Measurements from ENCODE around the gene ARID5B. TPM values are rescaled to one million over a fixed set of nuclear protein-coding genes. Genes with fewer than 3 reads are reported as not detected.
A peak's percentile ranks its signal among the peaks of the same experiment; 100 is the strongest.

ARID5B gene
- polyA plus RNA-seq, 3 donors = 1.00 to 2.5 (median 1.5) TPM

- Histone ChIP-seq H3K27me3 (ENCODE audit: control insufficient read depth in 2 of 2, insufficient read depth in 2 of 2, low read length in 2 of 2) (no peaks in the 10 kb centered on the region), H3K4me3 (replicated peaks in 1 of 3; ENCODE audit: low read depth in 2 of 3, low read length in 3 of 3) (peak overlapping the region; percentile 31 to 79 (median 46)), H3K9ac (ENCODE audit: insufficient read depth, low read length, poor library complexity, severe bottlenecking) (peak overlapping the region; percentile 53), H3K9me3 (replicated peaks in 1 of 2; ENCODE audit: control insufficient read depth in 1 of 2, insufficient read depth in 1 of 2, low read length in 2 of 2) (no peaks in the 10 kb centered on the region), H2AFZ (ENCODE audit: insufficient read depth, low read depth, low read length, poor library complexity, severe bottlenecking) (peak overlapping the region; percentile 81), H4K20me1 (ENCODE audit: insufficient read depth, low read length) (no peaks in the 10 kb centered on the region), H3K79me2 (ENCODE audit: insufficient read depth, low read length) (peaks cover 14% of the 10 kb centered on the region), H3K4me1 (ENCODE audit: control insufficient read depth in 1 of 2, insufficient read depth in 2 of 2, low read length in 2 of 2) (peaks cover 34 to 39% of the 10 kb centered on the region in 2 donors), H3K27ac (ENCODE audit: low read depth in 1 of 2, low read length in 2 of 2) (peak overlapping the region; percentile 51 to 78), H3K4me2 (replicated peaks; ENCODE audit: extremely low read depth, low read length, poor library complexity, severe bottlenecking) (peak overlapping the region; percentile 77), H3K36me3 (replicated peaks in 1 of 2; ENCODE audit: control insufficient read depth in 1 of 2, insufficient read depth in 2 of 2, low read length in 2 of 2) (no peaks in the 10 kb centered on the region)
- TF ChIP-seq CTCF (IDR thresholded peaks at IDR 0.05) = no peak
- Mint-ChIP-seq H3K4me3 (peak overlapping the region; percentile 79 to 90), H3K27me3 (ENCODE audit: low read depth in 3 of 3) (peaks cover 0 to 2% (median 0%) of the 10 kb centered on the region in 3 donors), H3K27ac (peak overlapping the region; percentile 78 to 93 (median 88)), H3K4me1 (peaks cover 32% of the 10 kb centered on the region), H3K9me3 (peaks cover 0 to 2% (median 0%) of the 10 kb centered on the region in 7 donors), H3K36me3 (no peaks in the 10 kb centered on the region)
- WGBS (ENCODE audit: insufficient coverage) = 17% methylated on average over 6 of the region's 10 CpGs
- peak in 2 of 3 donors; percentile 58 to 59 for DNase-seq
- intact Hi-C loops (cut with micrococcal nuclease) = loop anchor here in 1 of 2 donors (10.0 kb wide), 1 partner anchor 357 kb away; no protein-coding TSS in a partner anchor
Observed at GRCh38 chr10:61897671-61898434, 3.6 kb upstream of the ARID5B start.

- WGBS (ENCODE audit: insufficient coverage) = no CpG with 5 or more reads among the region's 2 CpGs
- H2AFZ ChIP-seq (ENCODE audit: insufficient read depth, low read depth, low read length, poor library complexity, severe bottlenecking) = no peak overlapping the region
Observed at GRCh38 chr10:61898435-61898778, 3.1 kb upstream of the ARID5B start.

More at GRCh38 chr10:61898435-61898778, 3.1 kb upstream of the ARID5B start:
- no peaks in the 10 kb centered on the region for H3K36me3 Mint-ChIP-seq
- no peaks in the 10 kb centered on the region for H3K27me3 ChIP-seq (ENCODE audit: control insufficient read depth in 2 of 2, insufficient read depth in 2 of 2, low read length in 2 of 2)
- H3K9ac ChIP-seq (ENCODE audit: insufficient read depth, low read length, poor library complexity, severe bottlenecking) = no peak overlapping the region
- H4K20me1 ChIP-seq (ENCODE audit: insufficient read depth, low read length) = no peaks in the 10 kb centered on the region
- peaks cover 0 to 2% (median 0%) of the 10 kb centered on the region in 7 donors for H3K9me3 Mint-ChIP-seq
- H3K27me3 Mint-ChIP-seq (ENCODE audit: low read depth in 3 of 3) = peaks cover 0 to 2% (median 0%) of the 10 kb centered on the region in 3 donors
- H3K27ac Mint-ChIP-seq = peak overlapping the region in 4 of 7 donors; percentile 6 to 71 (median 31)
- H3K4me1 Mint-ChIP-seq = peaks cover 32% of the 10 kb centered on the region
- no peaks in the 10 kb centered on the region for H3K9me3 ChIP-seq (replicated peaks in 1 of 2; ENCODE audit: control insufficient read depth in 1 of 2, insufficient read depth in 1 of 2, low read length in 2 of 2)
- H3K4me2 ChIP-seq (replicated peaks; ENCODE audit: extremely low read depth, low read length, poor library complexity, severe bottlenecking) = no peak overlapping the region
- no peak for TF ChIP-seq CTCF (IDR thresholded peaks at IDR 0.05)
- peaks cover 17% of the 10 kb centered on the region for H3K79me2 ChIP-seq (ENCODE audit: insufficient read depth, low read length)
- peak overlapping the region in 1 of 2 donors; percentile 100 for H3K27ac ChIP-seq (ENCODE audit: low read depth in 1 of 2, low read length in 2 of 2)
- no peak overlapping the region for H3K4me3 Mint-ChIP-seq
- no peaks in the 10 kb centered on the region for H3K36me3 ChIP-seq (replicated peaks in 1 of 2; ENCODE audit: control insufficient read depth in 1 of 2, insufficient read depth in 2 of 2, low read length in 2 of 2)
- intact Hi-C loops (cut with micrococcal nuclease) = loop anchor here in 1 of 2 donors (10.0 kb wide), 1 partner anchor 356 kb away; no protein-coding TSS in a partner anchor
- H3K4me1 ChIP-seq (ENCODE audit: control insufficient read depth in 1 of 2, insufficient read depth in 2 of 2, low read length in 2 of 2) = peaks cover 34 to 39% of the 10 kb centered on the region in 2 donors
- no peak for DNase-seq
- peak overlapping the region in 1 of 3 experiments; percentile 83 for H3K4me3 ChIP-seq (replicated peaks in 1 of 3; ENCODE audit: low read depth in 2 of 3, low read length in 3 of 3)
